Prostate gland (tissue), 2 donors: ENCODE measurements around the gene GNB5.

Source experiments
- CTCF ChIP-seq, 4 experiments: fragments of 200-600 bp in 2 of 4; fragments of 450-650 bp in 2 of 4; sonication (generic) in 2 of 4; IDR thresholded peaks; 1 replicate in 3 of 4; 2 replicates in 1 of 4; pipeline ENCODE4 v1.5.1; 2016 to 2019; ENCODE audit warnings: antibody characterized with exemption in 4 of 4, mild to moderate bottlenecking in 2 of 4, moderate library complexity in 2 of 4
- POLR2A ChIP-seq: fragments of 450-650 bp; IDR thresholded peaks from one replicate; pipeline ENCODE4 v1.6.1; 2016; ENCODE audit warnings: antibody characterized with exemption, mild to moderate bottlenecking

GRCh38 chr15:52207191-52207590, 16.0 kb upstream of the GNB5 start:
- no peak for TF ChIP-seq CTCF (IDR thresholded peaks at IDR 0.05)
- TF ChIP-seq POLR2A: no peak
